NOMO-1 (cell line): Measurements from ENCODE around the gene LHX6.

Source experiments
- DNase-seq, 2 experiments: peaks; one replicate each; lab custom pipeline; 2025; ENCODE audit not compliant: unreplicated experiment in 2 of 2; lab: John Stamatoyannopoulos, UW

The LHX6 gene

DNA sequence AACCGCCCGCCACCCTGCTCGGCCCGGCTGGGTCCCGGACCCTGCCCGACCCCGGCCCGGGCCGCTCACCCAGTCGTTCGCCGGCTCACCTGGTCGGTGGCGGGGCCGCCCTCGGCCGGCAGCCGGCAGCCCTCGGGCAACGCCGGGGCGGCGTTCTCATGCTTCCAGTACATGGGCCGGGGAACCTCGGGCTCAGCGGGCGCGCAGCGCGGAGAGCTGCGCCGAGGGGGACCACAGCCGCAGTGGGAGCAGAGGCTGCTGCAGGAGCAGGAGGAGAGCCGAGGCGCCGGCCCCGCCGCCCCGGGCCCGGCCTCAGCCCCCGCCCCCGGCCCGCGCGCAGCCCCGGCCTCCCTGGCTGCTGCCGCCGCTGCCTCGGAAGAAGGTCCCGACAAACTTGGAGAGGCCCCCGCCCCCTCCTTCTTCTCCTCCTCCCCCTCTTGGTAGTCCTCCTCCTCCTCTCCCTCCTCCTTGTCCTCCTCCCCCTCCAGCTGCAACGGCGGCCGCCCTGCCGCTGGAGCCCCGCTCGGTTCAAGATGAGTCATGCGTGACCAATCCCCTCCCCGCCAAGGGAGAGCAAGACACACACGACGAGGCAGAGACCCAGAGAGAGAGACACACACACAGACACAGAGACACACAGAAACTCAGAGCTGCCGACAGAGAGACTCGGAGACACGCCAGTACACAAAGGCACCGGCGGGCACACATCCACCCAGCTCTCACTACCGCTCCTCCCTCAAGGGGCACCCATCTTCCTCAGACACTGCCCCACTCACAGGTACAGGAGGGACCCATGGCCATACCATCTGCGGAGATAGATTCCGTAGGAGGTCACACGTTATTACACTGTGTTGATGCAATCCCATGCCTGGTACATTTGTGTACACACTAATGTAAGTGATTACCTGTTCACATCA lies at the start of gene LHX6:
Gene LHX6 (minus strand): TSS at position 390 of the 917 bp plus-strand sequence. CDS start 217 bp downstream, at position 173.
- no peak for DNase-seq

DNA sequence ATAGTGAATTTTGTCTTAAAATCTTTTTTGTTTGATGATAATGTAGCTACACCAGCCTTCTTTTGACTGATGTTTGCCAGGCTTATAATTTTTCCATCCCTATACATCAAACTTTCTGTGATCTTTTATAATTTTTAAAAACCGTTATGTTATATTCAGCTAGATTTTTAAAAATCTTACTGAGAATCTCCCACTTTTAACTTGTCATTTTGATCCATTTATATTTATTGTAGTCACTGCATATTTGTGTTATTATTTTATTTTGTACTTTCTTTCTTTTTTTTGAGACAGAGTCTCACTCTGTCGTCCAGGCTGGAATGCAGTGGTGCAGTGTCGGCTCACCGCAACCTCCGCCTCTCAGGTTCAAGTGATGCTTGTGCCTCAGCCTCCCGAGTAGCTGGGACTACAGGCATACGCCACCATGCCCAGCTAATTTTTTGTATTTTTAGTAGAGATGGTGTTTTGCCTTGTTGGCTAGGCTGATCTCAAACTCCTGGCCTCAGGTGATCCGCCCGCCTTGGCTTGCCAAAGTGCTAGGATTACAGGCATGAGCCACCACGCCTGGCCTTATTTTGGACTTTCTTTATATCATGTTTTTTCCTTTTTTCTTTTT lies 48.6 kb upstream of the LHX6 start:
- no peak for DNase-seq

DNA sequence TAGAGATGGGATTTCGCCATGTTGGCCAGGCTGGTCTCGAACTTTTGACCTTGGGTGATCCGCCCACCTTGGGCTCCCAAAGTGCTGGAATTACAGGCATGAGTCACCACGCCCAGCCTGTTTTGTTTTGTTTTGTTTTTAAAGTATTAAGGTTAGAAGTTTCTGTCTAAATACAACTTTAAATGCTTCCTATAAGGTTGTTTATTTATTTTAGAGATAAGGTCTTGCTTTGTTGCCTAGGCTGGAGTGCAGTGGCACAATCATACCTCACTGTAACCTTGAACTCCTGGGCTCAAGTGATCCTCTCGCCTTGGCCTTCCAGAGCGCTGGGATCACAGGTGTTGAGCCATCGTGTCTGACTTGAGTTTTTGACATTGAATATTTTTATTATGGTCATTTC lies 47.3 kb upstream of the LHX6 start:
- DNase-seq: no peak

DNA sequence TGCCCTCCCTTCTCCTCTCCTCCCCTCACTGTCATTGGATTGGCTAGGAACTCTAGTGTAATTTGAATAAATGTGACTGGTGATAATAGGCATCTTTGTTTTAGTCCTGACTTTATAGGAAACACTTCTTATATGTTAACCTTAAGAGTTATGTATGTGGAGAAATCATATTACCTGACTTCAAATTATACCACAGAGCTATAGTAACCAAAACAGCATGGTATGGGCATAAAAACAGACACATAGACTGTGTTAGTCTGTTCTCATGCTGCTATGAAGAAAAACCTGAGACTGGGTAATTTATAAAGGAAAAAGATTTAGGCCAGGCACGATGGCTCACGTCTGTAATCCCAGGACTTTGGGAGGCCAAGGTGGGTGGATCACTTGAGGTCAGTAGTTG lies 45.3 kb upstream of the LHX6 start:
- no peak for DNase-seq

DNA sequence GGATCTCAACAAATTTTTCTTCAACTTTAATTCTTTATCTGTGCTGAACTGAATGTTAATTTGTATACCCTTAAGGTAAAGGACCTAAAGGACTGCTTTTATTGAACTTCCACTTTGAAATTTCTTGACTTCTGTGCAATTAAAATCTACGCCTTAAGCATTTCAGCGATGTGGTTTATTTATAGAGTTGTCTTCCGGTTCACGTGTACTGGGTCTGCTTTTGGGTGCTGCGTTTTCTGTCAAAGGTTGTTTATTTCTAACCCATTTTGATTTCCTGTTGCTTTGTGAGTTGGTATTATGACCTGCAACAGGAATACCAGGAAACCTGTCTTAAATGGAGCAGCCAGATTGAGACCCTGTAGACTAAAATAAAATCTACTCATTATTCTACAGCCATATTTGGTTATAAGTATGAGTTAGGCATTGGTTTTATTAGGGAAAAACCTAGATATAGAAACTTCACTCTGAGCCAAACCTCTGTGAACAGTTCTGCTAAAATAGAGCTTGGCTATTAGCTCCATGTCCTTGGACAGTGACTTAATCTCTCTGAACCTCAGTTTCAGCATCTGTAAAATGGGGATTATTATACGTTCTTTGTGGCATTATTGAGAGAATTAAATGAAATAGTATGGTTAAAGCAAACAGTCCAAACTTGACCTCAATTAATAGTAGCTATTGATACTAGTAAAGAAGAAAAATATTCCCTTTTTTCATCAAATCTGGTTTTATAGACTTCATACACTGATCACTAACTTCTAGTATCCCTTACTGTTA lies 39.5 kb upstream of the LHX6 start:
- DNase-seq: no peak

DNA sequence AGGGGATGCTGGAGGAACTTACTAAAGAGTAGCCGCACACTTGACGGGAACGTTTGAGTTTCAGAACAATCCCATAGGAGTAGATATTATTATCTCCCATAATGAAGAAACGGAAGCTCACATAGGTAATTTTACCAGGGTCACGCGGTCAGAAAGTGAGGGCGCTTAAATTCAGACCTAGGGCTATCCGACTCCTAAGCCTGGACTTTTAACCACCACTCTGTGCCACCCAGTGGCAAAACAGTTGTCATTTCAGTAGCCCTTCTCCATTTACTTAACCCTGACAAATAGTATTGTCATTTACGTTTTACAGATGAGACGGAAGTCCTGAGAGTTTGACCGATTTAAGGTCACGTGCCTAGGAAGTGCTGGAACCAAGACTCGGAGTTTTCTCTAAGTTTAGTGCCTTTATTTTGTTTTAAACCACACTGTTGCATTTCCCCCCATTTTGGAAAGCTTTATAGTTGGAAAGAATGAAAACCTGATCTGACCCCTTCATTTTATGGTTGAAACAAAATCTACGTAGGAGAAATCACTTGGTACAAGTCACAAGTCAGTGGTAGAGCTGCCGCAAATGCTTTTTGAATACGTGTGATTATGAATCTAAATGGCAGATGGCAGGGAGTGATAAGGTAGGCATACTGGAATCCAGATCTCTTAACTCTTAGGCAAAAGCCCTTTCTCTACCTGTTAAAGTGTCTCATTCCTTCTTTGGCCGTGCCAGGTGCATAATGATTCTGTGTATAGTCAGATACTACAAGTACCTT lies 36.6 kb upstream of the LHX6 start:
- peak; percentile 27 to 73 for DNase-seq

DNA sequence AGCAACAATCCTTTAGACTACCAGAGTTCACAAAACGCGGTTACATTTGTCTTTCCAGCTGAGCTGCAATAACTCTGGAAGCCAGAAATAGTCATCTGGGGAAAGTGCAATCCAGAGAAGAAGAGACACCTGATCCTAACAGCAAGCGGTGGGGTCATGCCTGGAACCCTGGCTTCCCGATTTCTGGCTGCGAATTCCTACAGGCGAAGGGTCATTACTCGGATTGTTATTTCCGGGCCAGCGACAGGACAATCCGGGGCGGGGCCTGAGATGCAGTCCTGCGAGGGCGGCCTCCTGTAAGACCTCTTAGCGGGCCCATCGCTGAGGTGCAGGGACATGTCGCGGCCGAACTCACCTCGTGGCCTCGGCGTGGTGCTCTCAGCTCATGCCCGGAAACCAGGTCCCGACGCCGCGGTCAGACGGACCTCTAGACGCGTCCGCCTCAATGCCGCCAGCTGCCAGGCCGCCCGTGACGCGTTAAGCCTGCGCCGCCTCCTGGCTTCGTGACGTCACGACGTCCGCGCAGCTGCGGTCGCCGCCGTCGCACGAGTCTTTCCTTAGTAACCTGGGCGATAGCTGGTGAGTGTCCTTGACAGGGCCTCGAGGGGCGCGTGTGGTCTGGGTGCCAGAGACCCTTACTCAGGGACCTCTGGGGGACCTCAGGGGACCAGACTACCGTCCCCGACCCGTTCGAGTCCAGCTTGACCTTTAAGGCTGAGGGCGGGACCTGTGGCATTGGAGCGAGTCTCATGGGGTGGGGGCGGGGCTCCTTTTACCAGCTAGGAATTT lies 35.8 kb upstream of the LHX6 start, which contains the start of the genes MRRF and RBM18:
Gene MRRF (plus strand): TSS at position 523 of the 789 bp plus-strand sequence. CDS start 6,010 bp downstream, outside the sequence.
Gene RBM18 (minus strand): TSS at position 481 of the 789 bp plus-strand sequence. CDS start 3,348 bp downstream, outside the sequence.
- peak; percentile 87 for DNase-seq

DNA sequence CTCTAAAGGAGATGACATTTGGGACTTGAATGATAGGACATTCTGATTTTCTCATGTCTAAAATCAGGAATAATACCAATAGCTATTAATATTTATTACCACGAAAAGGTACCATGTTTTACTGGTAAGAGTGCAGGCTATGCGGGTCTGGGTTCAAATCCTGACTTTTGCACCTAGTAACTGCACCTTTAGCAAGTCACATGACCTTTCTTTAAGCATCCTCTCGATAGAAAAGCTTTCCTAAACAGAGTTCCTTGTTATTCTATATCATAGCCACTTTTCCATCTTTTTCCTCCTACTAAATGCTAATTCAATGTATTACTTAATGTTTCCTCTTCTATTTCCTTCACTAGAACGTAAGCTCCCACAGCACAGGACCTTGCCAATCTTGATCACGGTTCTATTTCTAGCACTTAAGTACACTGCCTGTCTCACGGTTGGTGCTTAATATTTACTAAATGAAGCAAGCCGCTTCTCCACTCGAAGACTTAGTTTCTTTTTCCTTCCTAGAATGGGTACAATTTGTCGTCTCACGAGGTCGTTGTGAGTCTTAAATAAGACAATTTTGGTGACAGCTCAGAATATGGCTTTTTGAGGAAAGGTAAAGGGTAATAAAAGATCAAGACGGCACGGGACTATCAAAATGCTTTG lies 35.1 kb upstream of the LHX6 start:
- DNase-seq: peak in 1 of 2 experiments; percentile 29

DNA sequence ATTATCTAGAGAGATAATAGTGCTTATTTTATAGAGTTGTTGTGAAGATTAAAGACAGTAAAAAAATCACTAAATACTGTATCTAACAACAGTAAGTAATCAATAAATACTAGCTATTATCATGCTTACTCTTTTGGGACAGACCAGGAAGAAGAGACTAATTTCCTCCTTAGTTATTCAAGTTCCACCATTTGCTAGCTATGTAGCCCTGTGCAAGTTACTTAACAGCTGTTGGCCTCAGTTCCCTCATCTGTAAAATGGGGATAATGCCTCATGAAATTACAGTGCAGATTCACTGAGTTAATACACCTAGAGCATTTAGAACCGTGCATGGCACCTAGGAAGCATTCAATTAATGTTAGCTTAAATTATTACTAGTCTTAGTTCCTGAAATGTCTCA lies 33.3 kb upstream of the LHX6 start:
- DNase-seq: no peak

DNA sequence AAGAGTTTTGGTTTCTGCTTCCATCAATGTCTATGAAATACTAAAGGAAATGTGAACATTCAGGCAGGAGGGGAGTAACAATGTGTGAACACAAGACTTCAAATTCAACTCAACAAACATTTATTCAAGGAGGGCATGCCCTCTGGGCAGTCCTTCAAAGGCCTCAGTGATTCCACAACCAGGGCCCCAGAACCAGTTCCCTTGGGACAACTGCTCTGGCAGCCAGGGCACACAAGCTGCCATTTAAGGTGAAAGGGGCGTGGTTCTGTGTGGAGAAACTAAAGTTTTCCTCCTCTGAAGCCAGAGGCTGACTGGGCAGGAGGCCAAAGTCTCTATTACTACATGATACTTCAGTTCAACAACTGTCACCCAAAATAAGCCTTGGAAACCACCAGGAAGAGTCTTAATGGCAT lies 32.7 kb upstream of the LHX6 start:
- DNase-seq: no peak

DNA sequence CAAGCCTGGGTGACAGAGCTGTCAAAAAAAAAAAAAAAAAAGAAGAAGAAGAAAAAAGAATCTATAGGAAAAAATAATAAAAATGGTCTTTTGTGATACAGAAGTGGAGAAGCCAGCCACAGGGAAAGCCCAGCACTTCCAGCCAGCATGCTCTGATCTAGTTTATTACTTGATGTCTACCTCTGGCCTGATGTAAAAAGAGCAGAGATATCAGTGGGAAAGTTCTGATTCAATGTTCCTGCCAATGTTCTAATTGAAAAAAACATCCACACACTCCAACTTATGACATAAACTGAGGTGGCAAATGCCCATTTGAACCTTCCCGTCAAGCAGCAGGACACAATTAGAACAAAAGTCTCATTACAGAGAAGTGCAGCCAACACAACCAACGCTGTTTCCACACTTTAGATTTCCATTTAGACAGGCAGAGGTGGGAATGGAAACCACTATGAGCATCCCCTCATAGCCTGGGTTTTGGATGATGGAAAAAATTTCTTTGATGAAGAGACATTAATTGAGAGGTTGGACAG lies 30.2 kb upstream of the LHX6 start:
- no peak for DNase-seq

DNA sequence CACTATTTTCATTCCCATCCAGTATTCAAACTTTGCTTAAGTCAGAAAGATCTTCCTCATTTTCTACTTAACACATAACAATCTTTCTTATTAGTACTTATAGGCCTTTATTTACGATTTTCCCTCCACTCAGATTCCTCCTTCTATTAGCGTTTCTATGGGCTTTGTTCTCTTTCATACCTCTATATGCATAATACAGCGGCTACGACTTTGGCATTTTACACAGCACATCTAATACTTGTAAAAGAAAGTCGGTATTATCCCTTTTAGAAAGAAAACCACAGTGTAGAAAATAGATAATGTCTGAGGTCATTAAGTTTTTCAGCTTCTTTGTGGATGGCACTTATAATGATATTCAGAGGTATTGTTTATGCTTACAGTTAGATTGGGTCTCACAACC lies 27.4 kb upstream of the LHX6 start:
- DNase-seq: no peak

DNA sequence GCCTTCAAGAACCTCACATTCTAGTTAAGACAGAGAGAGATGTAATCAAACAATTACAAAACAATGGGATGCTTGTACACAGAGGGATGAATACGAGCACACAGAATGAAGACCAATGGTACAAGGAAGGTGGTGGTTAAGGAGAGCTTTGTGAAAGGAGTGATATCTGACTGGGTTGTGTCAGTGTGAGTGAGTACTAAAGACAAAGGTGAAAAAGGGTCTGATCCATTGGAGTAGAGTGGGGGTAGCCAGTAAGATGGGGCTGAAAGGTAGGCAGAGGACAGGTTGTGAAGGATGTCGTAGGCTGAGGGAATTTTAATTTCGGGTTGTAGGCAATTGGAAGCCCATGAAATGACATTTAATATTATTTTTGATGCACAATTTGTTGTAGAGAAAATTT lies 26.0 kb upstream of the LHX6 start:
- DNase-seq: no peak

DNA sequence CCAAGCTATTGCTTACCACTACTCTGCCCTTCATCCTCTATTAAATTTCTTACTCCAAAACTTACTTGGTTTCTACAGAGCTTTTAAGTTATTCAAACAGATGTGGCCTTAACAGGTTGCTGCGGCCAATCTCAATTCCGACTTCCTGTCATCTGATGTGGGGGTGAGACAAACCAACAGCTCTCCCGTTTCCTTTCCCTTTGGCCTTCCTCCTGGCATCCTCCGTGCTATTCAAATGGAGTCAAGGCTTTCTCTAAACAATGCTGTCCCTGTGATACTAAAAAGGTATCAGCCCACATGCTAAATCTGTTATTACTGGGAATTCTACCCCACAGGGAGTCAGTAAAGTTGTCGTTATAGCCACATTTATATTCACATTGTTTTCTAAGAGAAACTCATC lies 24.0 kb upstream of the LHX6 start:
- no peak for DNase-seq

DNA sequence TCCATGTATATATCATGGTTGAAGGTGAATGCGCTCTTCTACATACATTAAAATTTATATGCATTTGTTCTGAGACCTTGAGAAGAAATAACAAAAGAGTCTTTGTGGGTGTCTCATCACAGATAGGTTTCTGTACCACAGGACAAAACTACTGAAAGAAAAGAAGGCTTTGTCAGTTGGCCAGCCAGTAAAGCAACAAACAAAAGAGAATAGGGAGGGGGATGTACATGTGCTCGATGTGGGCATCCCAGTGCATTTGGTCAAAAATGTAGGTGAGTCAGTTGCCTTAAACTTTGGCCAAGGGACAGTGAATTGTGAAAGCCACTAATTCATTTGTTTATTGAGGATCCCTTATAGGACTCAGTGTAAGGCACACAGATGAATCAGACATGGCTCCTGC lies 22.6 kb upstream of the LHX6 start:
- DNase-seq: no peak

DNA sequence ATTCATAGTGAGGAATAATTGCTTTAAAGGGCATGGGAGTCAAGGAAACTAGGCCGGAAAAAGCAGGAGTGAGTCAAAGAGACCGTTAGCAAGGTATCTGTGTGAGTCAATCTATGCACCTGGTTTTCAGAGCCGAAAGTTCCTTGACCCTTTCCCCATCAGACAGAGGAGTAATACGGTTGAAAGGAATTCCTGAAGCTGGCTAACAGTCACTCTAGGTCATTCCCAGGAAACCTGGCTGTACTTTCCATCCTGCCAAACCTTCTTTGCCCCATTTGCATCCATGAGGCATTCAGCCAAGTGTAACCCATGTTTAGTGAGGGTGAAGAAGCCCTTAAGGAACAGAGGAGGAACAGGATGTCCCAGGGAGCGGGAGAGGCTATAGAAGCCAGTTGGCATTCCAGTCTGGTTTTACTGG lies 19.7 kb upstream of the LHX6 start:
- DNase-seq: no peak

DNA sequence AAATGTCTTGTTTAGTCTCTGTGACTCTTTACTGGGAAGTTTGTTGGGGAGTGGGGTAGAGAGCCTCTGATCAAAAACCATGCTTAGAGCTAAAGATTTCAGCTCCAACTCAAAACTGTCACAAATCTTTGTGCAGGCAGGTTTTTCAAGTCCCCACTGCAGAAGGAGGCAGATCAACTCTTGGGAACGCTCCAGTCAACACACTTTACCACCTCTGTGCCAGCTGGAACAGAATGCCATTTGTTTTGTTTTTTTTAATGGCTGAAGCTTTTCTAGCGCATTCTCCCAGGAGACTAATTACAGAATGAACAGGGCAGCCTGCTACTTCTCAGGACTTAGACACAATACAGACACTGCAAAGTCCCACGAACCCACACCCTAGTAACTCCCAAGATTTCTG lies 17.9 kb upstream of the LHX6 start:
- no peak for DNase-seq

DNA sequence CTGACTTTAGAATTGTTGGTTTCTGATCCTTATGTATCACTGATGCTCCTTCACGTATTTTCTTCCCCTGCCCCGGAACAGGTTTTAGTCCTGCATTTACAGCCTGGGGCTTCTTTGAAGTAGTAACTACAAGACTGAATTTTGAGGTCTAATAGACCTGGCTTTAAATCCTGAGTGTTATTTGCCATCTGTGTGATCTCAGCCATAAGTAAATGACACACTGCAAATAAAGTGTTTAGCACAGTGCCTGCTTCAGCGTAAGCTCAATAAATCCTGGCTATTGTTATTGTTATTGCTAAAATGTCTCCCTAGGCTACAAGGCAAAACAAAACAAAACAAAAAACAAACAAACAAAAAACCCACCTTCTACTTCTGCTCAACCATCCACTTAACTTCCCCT lies 15.6 kb upstream of the LHX6 start:
- no peak for DNase-seq

DNA sequence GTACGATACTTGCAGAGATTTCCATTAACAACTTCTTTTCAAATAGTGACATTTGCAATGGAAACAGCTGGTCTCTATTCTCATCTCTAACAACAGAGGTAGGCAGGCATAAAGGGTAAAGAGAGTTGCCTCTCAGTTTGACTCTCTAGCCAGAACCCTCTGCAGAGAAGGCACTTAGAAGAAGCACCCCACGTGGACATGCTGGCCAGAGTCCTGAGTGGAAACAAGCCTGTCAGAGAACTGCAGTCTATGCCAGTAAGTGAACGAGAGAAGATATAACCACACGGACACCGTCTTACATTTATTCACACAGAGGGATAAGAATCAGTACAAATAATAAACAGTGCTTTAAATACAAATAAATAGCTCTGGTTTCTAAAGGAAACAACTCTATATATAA lies 11.0 kb upstream of the LHX6 start:
- DNase-seq: no peak
